ENCODE measurements around the gene LAT. TPM values are rescaled to one million over a fixed set of nuclear protein-coding genes. Genes with fewer than 3 reads are reported as not detected.
"Not testable (repeated sequence)": the region's sequence is repeated elsewhere in the genome, so short reads cannot be mapped to it uniquely, and the experiment has no call there.

Gene LAT
- total RNA-seq, 1 donor from 2014 or later, result 3.3 TPM

GRCh38 chr16:28964072-28964471, 20.8 kb upstream of the LAT start:
- Histone ChIP-seq H3K27me3 (ENCODE audit: insufficient read depth, low read length) (no peaks in the 10 kb centered on the region), H3K27ac (ENCODE audit: low read depth, low read length) (no peak overlapping the region), H3K4me2 (ENCODE audit: low read length) (no peak overlapping the region), H4K20me1 (ENCODE audit: insufficient read depth, low read length) (no peaks in the 10 kb centered on the region), H3K36me3 (ENCODE audit: insufficient read depth, low read length) (peaks cover 25% of the 10 kb centered on the region), H3K9me3 (ENCODE audit: insufficient read depth, low read depth, low read length) (no peaks in the 10 kb centered on the region), H3K4me1 (ENCODE audit: insufficient read depth, low read length) (no peaks in the 10 kb centered on the region), H3K9ac (ENCODE audit: low read length) (no peak overlapping the region), H3K79me2 (ENCODE audit: insufficient read depth, low read length) (no peaks in the 10 kb centered on the region), H3K4me3 (ENCODE audit: insufficient read depth, low read depth, low read length) (no peak overlapping the region), H2AFZ (ENCODE audit: low read depth, low read length) (no peak overlapping the region)
- DNase-seq (ENCODE audit: low read depth), result no peak
- Mint-ChIP-seq H3K9me3 (ENCODE audit: unreplicated experiment) (no peaks in the 10 kb centered on the region), H3K4me1 (ENCODE audit: low read depth, unreplicated experiment) (no peaks in the 10 kb centered on the region), H3K36me3 (ENCODE audit: low read depth, unreplicated experiment) (peaks cover 15% of the 10 kb centered on the region), H3K27me3 (ENCODE audit: low read depth, unreplicated experiment) (no peaks in the 10 kb centered on the region), H3K27ac (ENCODE audit: unreplicated experiment) (no peak overlapping the region), H3K4me3 (ENCODE audit: unreplicated experiment) (no peak overlapping the region)
- no peak for TF ChIP-seq EZH2 (IDR thresholded peaks at IDR 0.05; ENCODE audit: insufficient read depth, low read length)
- TF ChIP-seq CTCF (IDR thresholded peaks at IDR 0.05; ENCODE audit: insufficient read depth, low read depth, low read length), result no peak
- no peak for FAIRE-seq

- H3K27me3 ChIP-seq (ENCODE audit: insufficient read depth, low read length), result no peaks in the 10 kb centered on the region
- no peak for TF ChIP-seq CTCF (IDR thresholded peaks at IDR 0.05; ENCODE audit: insufficient read depth, low read depth, low read length)
- TF ChIP-seq EZH2 (IDR thresholded peaks at IDR 0.05; ENCODE audit: insufficient read depth, low read length), result no peak
- no peak overlapping the region for H3K4me2 ChIP-seq (ENCODE audit: low read length)
- DNase-seq (ENCODE audit: low read depth), result no peak
- H3K4me3 Mint-ChIP-seq (ENCODE audit: unreplicated experiment), result no peak overlapping the region
- H3K4me1 ChIP-seq (ENCODE audit: insufficient read depth, low read length), result no peaks in the 10 kb centered on the region
- H3K27me3 Mint-ChIP-seq (ENCODE audit: low read depth, unreplicated experiment), result no peaks in the 10 kb centered on the region
- H3K9ac ChIP-seq (ENCODE audit: low read length), result no peak overlapping the region
- no peaks in the 10 kb centered on the region for H4K20me1 ChIP-seq (ENCODE audit: insufficient read depth, low read length)
- no peak overlapping the region for H3K27ac ChIP-seq (ENCODE audit: low read depth, low read length)
- no peak overlapping the region for H2AFZ ChIP-seq (ENCODE audit: low read depth, low read length)
- H3K27ac Mint-ChIP-seq (ENCODE audit: unreplicated experiment), result no peak overlapping the region
- H3K79me2 ChIP-seq (ENCODE audit: insufficient read depth, low read length), result no peaks in the 10 kb centered on the region
- peaks cover 25% of the 10 kb centered on the region for H3K36me3 ChIP-seq (ENCODE audit: insufficient read depth, low read length)
- H3K36me3 Mint-ChIP-seq (ENCODE audit: low read depth, unreplicated experiment), result peaks cover 15% of the 10 kb centered on the region
- H3K4me3 ChIP-seq (ENCODE audit: insufficient read depth, low read depth, low read length), result no peak overlapping the region
- H3K9me3 Mint-ChIP-seq (ENCODE audit: unreplicated experiment), result no peaks in the 10 kb centered on the region
- H3K9me3 ChIP-seq (ENCODE audit: insufficient read depth, low read depth, low read length), result no peaks in the 10 kb centered on the region
- H3K4me1 Mint-ChIP-seq (ENCODE audit: low read depth, unreplicated experiment), result no peaks in the 10 kb centered on the region
- FAIRE-seq, result no peak
Measured at GRCh38 chr16:28964496-28964895, 20.4 kb upstream of the LAT start.

GRCh38 chr16:28967156-28967555, 17.7 kb upstream of the LAT start:
- no peaks in the 10 kb centered on the region for H3K4me1 ChIP-seq (ENCODE audit: insufficient read depth, low read length)
- H3K9ac ChIP-seq (ENCODE audit: low read length), result no peak overlapping the region
- H3K36me3 ChIP-seq (ENCODE audit: insufficient read depth, low read length), result peaks cover 14% of the 10 kb centered on the region
- H3K27me3 ChIP-seq (ENCODE audit: insufficient read depth, low read length), result no peaks in the 10 kb centered on the region
- H3K36me3 Mint-ChIP-seq (ENCODE audit: low read depth, unreplicated experiment), result peaks cover 15% of the 10 kb centered on the region
- no peak for TF ChIP-seq EZH2 (IDR thresholded peaks at IDR 0.05; ENCODE audit: insufficient read depth, low read length)
- TF ChIP-seq CTCF (IDR thresholded peaks at IDR 0.05; ENCODE audit: insufficient read depth, low read depth, low read length), result no peak
- DNase-seq (ENCODE audit: low read depth) (no peak), FAIRE-seq (no peak)
- no peaks in the 10 kb centered on the region for H3K79me2 ChIP-seq (ENCODE audit: insufficient read depth, low read length)
- no peak overlapping the region for H3K27ac Mint-ChIP-seq (ENCODE audit: unreplicated experiment)
- no peak overlapping the region for H3K27ac ChIP-seq (ENCODE audit: low read depth, low read length)
- H3K27me3 Mint-ChIP-seq (ENCODE audit: low read depth, unreplicated experiment), result no peaks in the 10 kb centered on the region
- no peak overlapping the region for H3K4me3 Mint-ChIP-seq (ENCODE audit: unreplicated experiment)
- H3K4me2 ChIP-seq (ENCODE audit: low read length), result no peak overlapping the region
- no peaks in the 10 kb centered on the region for H3K9me3 Mint-ChIP-seq (ENCODE audit: unreplicated experiment)
- no peak overlapping the region for H3K4me3 ChIP-seq (ENCODE audit: insufficient read depth, low read depth, low read length)
- no peaks in the 10 kb centered on the region for H3K9me3 ChIP-seq (ENCODE audit: insufficient read depth, low read depth, low read length)
- H4K20me1 ChIP-seq (ENCODE audit: insufficient read depth, low read length), result no peaks in the 10 kb centered on the region
- H2AFZ ChIP-seq (ENCODE audit: low read depth, low read length), result no peak overlapping the region
- H3K4me1 Mint-ChIP-seq (ENCODE audit: low read depth, unreplicated experiment), result no peaks in the 10 kb centered on the region

- not testable (repeated sequence) for H3K27me3 ChIP-seq (ENCODE audit: insufficient read depth, low read length); H3K9ac ChIP-seq (ENCODE audit: low read length); H3K9me3 ChIP-seq (ENCODE audit: insufficient read depth, low read depth, low read length); H3K27ac Mint-ChIP-seq (ENCODE audit: unreplicated experiment); H3K4me1 ChIP-seq (ENCODE audit: insufficient read depth, low read length); H3K36me3 Mint-ChIP-seq (ENCODE audit: low read depth, unreplicated experiment); H3K4me1 Mint-ChIP-seq (ENCODE audit: low read depth, unreplicated experiment); H3K9me3 Mint-ChIP-seq (ENCODE audit: unreplicated experiment); H3K36me3 ChIP-seq (ENCODE audit: insufficient read depth, low read length); H2AFZ ChIP-seq (ENCODE audit: low read depth, low read length); H3K27me3 Mint-ChIP-seq (ENCODE audit: low read depth, unreplicated experiment); FAIRE-seq; H3K27ac ChIP-seq (ENCODE audit: low read depth, low read length); H3K4me3 ChIP-seq (ENCODE audit: insufficient read depth, low read depth, low read length); H3K4me2 ChIP-seq (ENCODE audit: low read length); DNase-seq (ENCODE audit: low read depth); H3K4me3 Mint-ChIP-seq (ENCODE audit: unreplicated experiment); H3K79me2 ChIP-seq (ENCODE audit: insufficient read depth, low read length); H4K20me1 ChIP-seq (ENCODE audit: insufficient read depth, low read length)
Measured at GRCh38 chr16:28969696-28970095, 15.2 kb upstream of the LAT start.
